Brain microvascular endothelial cell (primary cell): ENCODE measurements around the gene STMN3.

Experiments used
- DNase-seq: peaks from one replicate; pipeline ENCODE4 v3.0.0-alpha.2; 2020
- H3K27ac ChIP-seq: fragments of 250-450 bp; sonication (Bioruptor Pico); 2 replicates; pipeline ENCODE4 v1.5.1; 2020; ENCODE audit warnings: mild to moderate bottlenecking, moderate library complexity
- H3K27me3 ChIP-seq: fragments of 250-450 bp; sonication (Bioruptor Pico); replicated peaks from 2 replicates; pipeline ENCODE4 v1.5.1; 2020; ENCODE audit warnings: mild to moderate bottlenecking
- H3K36me3 ChIP-seq: fragments of 250-450 bp; sonication (Bioruptor Pico); replicated peaks from 2 replicates; pipeline ENCODE4 v1.5.1; 2020; ENCODE audit warnings: mild to moderate bottlenecking
- H3K4me3 ChIP-seq: 2 replicates; pipeline ENCODE4 v1.5.1; 2011; ENCODE audit warnings: low read depth, mild to moderate bottlenecking, control low read depth, low read length, moderate library complexity
- CTCF ChIP-seq: IDR thresholded peaks from 2 replicates; pipeline ENCODE4 v1.5.1; 2011; ENCODE audit warnings: low read depth, mild to moderate bottlenecking, moderate library complexity, low read length, control low read depth, inconsistent platforms; ENCODE audit errors: missing control alignments
- in situ Hi-C: cut with HindIII; loops from 2 replicates; pipeline ENCODE4 v1.10.0; 2017; ENCODE audit warnings: low sequenced_read_pairs, low pct_ligation_motif_present

Gene STMN3

GRCh38 chr20:63599396-63600050 lies 53.7 kb downstream of the STMN3 start:
- no peak for TF ChIP-seq CTCF
- no peak overlapping the region for H3K4me3 ChIP-seq
- H3K27me3 ChIP-seq: no peaks in the 10 kb centered on the region
- H3K36me3 ChIP-seq: peaks cover 28% of the 10 kb centered on the region
- no peak overlapping the region for H3K27ac ChIP-seq
- in situ Hi-C loops: loop anchor here (25.0 kb wide), 2 partner anchors 88 to 288 kb away; partner anchors contain the start of genes DNAJC5 and TNFRSF6B
- no peak for DNase-seq

- TF ChIP-seq CTCF: no peak
- peaks cover 28% of the 10 kb centered on the region for H3K36me3 ChIP-seq
- in situ Hi-C loops: loop anchor here (25.0 kb wide), 2 partner anchors 89 to 289 kb away; partner anchors contain the start of genes DNAJC5 and TNFRSF6B
These were observed 54.5 kb downstream of the STMN3 start for GRCh38 chr20:63598479-63599395.

GRCh38 chr20:63597651-63598478 lies 55.4 kb downstream of the STMN3 start:
- in situ Hi-C loops: loop anchor here (25.0 kb wide), 2 partner anchors 89 to 289 kb away; partner anchors contain the start of genes DNAJC5 and TNFRSF6B
- Histone ChIP-seq H3K27ac (no peak overlapping the region), H3K36me3 (peaks cover 28% of the 10 kb centered on the region), H3K27me3 (no peaks in the 10 kb centered on the region), H3K4me3 (no peak overlapping the region)
- DNase-seq: no peak
- TF ChIP-seq CTCF: no peak

More at GRCh38 chr20:63598479-63599395, 54.5 kb downstream of the STMN3 start:
- Histone ChIP-seq H3K27ac (no peak overlapping the region), H3K4me3 (no peak overlapping the region), H3K27me3 (no peaks in the 10 kb centered on the region)
- no peak for DNase-seq

- in situ Hi-C loops: loop anchor here (25.0 kb wide), 2 partner anchors 91 to 291 kb away; partner anchors contain the start of genes DNAJC5 and TNFRSF6B
- H3K4me3 ChIP-seq: no peak overlapping the region
- TF ChIP-seq CTCF: no peak
- H3K27me3 ChIP-seq: no peaks in the 10 kb centered on the region
- peaks cover 21% of the 10 kb centered on the region for H3K36me3 ChIP-seq
- no peak overlapping the region for H3K27ac ChIP-seq
- DNase-seq: no peak
These were observed 56.8 kb downstream of the STMN3 start for GRCh38 chr20:63596423-63596822.

GRCh38 chr20:63595416-63596127 lies 57.7 kb downstream of the STMN3 start:
- in situ Hi-C loops: loop anchor here (25.0 kb wide), 2 partner anchors 92 to 292 kb away; partner anchors contain the start of genes DNAJC5 and TNFRSF6B
- no peak overlapping the region for H3K4me3 ChIP-seq
- no peak overlapping the region for H3K27ac ChIP-seq
- no peak for TF ChIP-seq CTCF
- no peaks in the 10 kb centered on the region for H3K27me3 ChIP-seq
- no peak for DNase-seq
- H3K36me3 ChIP-seq: peaks cover 16% of the 10 kb centered on the region
